ENCODE data around the gene OTUD1.

DNA sequence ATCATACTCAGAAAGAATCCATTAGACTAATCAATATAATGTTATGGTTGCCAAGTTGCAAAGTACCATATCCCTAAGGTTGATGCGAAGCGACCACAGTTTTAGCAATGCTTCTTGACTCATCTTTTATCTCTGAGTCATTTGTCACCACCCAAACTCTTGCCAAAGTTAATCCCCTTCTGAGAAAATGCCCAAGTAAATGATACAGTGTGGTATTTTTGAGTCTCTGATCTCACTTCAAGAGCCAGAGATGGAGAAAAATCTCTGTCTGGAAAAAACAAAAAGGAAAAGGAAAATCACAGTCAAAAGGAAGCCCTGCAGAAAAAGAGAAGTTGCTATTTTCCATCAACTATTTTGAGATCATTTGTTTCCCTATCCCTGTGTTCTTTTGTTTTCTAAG is 26.7 kb upstream of the OTUD1 start:
- TF ChIP-seq POLR2A (IDR thresholded peaks at IDR 0.05) (no peak), CTCF (IDR thresholded peaks at IDR 0.05) (no peak)
